HG03196 (cell line): ENCODE results near the gene FAM156B.
"Not testable (repeated sequence)": the region's sequence is repeated elsewhere in the genome, so short reads cannot be mapped to it uniquely, and the experiment has no call there.

Experiments
- ATAC-seq: cut with Tn5 transposase; IDR thresholded peaks from one replicate; pipeline ENCODE4 v1.9.1; 2021; ENCODE audit not compliant: unreplicated experiment

FAM156B gene

DNA sequence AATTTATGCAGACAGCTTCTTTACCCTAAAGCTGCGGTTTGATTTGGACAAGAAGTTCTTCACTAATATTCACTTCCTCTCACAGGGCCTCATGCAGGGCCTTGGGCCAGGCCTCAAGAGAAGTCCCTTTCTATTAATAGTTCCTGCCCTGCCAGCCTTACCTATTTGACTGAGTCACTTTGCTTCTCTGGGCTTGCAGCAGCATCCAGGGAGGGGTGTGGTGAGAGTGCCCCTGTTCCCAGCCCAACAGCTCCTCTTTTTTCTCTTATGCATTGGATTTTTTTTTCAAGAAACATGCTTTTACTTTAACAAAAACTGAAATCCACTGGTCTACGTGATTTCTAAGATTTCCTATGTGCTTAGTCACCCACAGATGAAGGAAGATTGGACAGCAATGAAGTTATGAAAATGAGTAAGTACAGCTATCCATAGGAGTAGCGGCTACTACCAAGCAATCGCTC is 26.7 kb downstream of the FAM156B start:
- ATAC-seq = peak; percentile 45

DNA sequence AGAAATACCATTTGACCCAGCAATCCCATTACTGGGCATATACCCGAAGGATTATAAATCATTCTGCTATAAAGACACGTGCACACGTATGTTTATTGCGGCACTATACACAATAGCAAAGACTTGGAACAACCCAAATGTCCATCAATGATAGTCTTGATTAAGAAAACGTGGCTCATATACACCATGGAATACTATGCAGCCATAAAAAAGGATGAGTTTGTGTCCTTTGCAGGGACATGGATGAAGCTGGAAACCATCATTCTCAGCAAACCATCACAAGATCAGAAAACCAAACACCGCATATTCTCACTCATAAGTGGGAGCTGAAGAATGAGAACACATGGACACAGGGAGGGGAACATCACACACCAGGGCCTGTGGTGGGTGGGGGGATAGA is 33.1 kb downstream of the FAM156B start:
- not testable (repeated sequence) for ATAC-seq

DNA sequence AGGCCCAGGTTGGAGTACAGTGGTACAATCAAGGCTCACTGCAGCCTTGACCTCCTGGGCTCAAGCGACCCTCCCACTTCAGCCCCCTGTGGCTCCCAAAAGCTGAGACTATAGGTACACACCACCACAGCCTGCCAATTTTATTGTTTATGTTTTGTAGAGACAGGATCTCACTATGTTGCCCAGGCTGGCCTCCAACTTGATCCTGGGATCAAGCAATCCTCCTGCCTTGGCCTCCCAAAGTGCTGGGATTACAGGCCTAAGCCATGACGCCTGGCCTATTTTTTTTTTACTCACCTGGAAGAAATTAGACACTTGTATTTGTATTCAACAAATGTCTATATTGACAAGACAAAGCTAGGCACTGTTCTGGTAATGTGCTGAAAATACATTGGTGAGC is 36.1 kb downstream of the FAM156B start:
- no peak for ATAC-seq

DNA sequence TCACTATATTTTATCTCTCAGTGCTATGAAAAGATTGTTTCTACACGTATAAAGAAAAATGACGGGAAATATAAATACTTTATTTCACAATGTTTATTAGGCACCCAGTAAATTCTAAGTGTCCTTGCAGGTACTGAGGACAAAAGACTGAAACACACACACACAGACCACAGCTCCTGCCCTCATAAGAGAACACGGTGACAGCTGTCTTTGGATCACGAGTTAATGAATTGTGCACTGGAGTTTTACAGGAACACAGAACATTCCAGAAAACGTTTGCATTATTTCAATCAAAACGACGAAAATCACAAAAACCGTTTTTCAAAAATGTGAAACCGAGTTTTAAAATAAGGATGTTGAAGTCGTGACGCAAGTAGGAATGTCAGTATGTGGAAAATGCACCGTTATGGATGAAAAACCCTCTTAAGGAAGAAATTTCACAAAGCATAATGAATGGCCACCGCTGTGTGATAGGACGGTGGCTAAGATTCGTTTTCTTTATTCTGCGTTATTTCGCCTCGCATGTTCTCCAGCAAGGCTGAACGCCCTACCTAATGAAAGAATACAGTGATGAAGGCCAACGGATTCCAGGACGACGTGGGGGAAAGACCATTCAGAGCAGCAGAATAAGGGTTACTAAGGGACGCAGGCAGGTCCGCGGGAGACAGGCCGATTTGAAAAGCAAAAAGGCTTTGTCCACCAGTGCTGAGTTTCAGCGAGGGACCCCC is 37.0 kb downstream of the FAM156B start:
- peak; percentile 10 for ATAC-seq

DNA sequence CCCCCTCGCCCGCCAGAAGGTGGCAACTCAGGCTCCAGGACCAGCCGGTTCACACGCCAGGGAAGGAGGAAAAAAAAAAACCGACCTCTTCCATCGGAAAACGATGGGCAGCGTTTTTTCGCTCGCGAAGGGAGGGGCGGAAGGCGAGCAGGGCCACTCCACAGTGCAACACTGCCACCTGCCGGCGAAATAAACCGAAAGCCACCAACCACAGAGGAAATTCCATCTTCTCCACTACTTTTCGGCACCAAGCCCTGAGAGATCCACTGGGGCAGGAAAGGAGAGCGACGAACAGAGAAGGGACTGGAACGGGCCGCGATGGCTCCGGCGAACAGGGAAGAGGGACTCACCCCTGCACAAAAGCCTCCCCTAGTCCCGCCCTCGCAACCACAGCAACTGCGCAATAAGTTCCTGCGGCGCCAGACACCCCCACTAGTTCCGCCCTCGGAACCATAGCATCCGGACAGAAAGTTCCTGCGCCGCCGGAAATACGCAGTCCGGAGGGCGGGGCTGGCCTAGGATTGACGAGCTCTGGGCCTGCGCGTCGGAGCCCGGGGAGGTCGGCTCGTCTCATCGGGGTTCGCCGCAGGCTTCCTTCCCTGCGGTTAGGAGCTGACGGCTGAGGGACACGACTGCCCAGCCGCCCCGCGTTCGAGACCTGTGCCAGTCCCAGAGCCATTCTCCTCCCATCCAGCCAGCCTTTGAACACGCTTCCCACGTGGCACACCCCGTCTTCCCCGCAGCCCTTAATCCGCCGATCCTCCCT is 37.8 kb downstream of the FAM156B start:
- peak; percentile 92 for ATAC-seq

DNA sequence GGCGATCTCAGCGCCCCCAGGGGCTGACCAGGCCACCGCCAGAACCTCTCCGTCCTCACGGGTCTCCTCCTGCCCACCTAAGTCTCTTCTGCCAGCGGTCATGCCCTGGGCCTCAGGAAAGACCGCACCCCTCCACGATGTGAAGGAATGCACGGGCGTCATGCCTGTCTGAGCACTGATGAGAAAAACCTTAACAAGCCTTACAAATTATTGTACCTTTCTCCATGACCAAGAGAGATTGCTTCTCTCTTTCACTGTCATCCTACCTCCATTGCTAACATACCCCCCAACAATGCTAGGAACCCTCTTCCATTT is 38.3 kb downstream of the FAM156B start:
- peak; percentile 2 for ATAC-seq

DNA sequence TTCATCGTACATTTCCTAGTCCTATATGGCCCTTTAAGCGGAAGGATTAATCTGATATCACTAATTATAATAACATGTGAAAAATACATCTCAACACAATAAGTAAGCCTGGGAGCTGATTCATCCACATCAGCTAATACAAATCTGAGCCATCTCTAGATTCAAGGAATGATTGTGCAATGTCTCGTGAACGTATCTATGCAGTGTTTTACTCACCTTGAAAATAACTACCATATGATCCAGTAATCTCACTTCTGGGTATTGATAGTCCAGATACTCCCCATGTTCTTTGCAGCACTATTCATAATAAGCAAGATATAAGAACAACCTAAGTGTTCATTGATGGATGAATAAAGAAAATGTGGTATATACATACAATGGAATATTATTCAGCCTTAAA is 43.6 kb downstream of the FAM156B start:
- ATAC-seq = not testable (repeated sequence)

DNA sequence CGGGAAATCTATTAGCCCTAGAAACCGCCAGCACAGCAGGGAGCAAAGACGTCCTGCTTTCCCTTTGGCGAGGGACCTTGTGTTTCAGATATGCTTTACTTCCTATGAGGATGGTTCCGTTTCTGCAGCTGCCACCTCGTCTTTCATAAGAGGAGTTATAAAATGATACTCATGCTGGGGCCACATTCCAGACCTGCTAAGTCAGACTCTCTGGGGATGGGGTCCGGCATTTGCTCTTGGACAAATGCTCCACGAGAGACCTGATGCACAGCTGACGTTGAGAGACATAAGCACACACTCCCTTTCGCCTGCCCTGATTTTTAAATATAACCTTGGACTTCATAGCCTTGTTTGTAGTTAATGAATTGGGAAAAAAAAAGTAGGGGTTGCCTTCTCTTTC is 44.6 kb downstream of the FAM156B start:
- ATAC-seq = not testable (repeated sequence)

DNA sequence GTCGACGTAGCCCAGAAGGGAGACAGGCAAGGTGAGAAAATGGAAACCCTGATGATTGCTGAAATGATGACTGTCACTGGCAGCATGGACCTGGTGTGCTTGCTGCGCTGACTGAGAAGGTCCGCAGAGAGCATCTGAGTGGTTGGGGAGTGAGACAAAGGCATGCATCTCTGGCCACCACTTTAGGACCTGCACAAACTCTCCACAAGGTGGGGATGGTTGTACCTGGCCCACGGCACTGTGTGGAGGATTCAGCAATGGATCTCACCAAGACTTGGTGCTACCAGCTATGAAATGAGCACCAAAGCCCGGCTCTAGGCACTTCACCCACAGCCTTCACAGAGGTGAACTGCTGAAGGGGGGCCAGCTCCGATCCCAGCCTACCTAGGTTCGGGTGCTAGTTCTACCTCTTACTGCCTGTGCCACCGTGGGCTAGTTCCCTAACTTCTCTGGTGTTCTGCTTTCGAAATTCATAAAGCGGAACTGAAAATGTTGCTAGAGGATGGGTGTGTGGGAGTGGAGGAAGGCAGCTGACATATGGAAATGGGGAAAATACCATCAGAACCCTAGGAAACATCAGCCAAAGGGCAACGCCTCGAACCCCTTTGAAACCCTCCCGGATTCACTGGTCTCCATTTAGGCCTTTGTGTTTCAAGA is 48.8 kb downstream of the FAM156B start:
- ATAC-seq = not testable (repeated sequence)

DNA sequence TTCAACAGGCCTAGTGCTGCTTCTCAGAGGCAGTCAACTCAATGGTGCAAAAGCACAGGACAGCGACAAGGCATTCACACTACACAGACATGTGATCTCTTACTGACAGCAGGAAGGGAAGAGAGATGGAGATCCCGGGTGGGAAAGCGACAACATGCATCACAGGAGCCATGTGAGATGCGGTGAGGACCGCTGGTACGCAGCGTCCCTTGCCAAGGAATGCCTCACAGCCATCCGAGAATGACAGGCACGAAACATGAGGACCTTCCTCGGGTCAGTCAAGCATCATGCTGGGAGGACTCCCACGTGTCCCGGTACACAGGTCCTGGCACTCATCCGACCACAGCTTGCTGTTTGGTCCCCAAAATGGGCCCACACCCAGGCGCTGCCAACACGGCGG is 50.4 kb downstream of the FAM156B start:
- not testable (repeated sequence) for ATAC-seq

DNA sequence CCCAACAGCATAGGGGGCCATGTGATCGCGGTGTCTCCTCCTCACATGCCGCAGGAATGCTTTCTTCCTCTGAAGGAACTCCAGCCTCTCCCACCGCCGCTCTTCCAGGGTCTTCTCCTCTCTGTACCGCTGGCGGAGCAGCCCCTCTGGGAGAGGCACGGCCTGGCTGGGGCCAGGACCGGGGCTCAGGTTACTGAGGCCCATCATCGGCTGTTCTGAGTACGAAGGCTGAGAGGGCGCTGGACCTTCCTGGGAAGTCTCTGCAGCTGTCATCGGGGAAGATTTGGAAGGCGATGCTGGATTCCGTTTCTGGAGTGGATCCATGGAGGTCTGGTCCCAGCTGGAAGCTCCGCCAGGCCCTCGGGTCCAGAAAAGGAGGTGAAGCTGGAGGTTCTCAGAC is 51.1 kb downstream of the FAM156B start:
- ATAC-seq = not testable (repeated sequence)

DNA sequence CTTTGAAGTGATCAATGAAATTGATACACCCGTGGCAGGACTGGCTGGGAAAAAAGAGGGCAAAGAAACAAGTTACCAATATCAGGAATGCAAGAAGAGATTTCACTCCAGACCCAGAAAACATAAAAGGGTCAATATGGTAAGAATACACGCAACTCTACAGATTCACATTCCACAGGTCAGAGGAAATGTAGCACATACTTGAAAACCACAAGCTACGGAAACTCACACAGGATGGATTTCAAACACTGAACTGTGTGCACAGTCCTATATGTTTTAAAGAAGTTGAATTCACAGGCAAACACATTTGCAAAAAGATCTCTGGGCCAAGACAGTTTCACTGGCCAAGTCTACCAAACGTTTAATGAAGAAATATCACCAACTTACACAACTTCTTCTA is 52.2 kb downstream of the FAM156B start:
- not testable (repeated sequence) for ATAC-seq

DNA sequence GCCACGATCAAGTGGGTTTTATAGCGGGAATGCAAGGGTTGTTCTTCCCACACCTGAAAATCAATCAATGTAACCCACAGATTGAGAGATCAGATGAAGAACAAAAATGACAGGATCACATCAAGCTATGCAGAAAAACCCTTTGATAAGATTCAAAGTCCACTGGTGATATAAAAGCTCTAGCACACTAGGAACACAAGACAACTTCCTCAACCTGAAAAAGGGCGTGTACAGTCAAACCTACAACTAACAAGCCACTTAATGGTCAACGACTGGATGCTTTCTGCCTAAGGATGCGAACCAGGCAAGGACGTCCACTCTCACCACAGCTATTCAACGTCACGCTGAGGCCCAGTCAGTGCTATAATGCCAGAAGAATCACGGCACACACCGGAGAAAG is 52.8 kb downstream of the FAM156B start:
- ATAC-seq = not testable (repeated sequence)
